Thymus (tissue), 11 donors: ENCODE data around the gene KRTAP29-1. TPM values are rescaled to one million over a fixed set of nuclear protein-coding genes. Genes with fewer than 3 reads are reported as not detected.
"Not testable (repeated sequence)": the region's sequence is repeated elsewhere in the genome, so short reads cannot be mapped to it uniquely, and the experiment has no call there.

ENCODE experiments used
- DNase-seq, 9 donors: peaks; one replicate each; pipeline ENCODE4 v3.0.0-alpha.2; 2013; ENCODE audit warnings: low spot score in 9 of 9, low read depth in 6 of 9, missing footprints in 1 of 9
- H3K27ac ChIP-seq, 2 donors: one replicate each; pipeline ENCODE4 v1.5.1; 2013; ENCODE audit warnings: control low read depth in 1 of 2, low read depth in 1 of 2, low read length in 1 of 2, mild to moderate bottlenecking in 1 of 2, moderate library complexity in 1 of 2
- H3K27me3 ChIP-seq, 2 donors: one replicate each; pipeline ENCODE4 v1.5.1; 2013; ENCODE audit warnings: low read length in 1 of 2; ENCODE audit not compliant: control insufficient read depth in 2 of 2, insufficient read depth in 1 of 2
- H3K36me3 ChIP-seq, 2 donors: one replicate each; pipeline ENCODE4 v1.5.1; 2013; ENCODE audit warnings: low read length in 1 of 2, mild to moderate bottlenecking in 1 of 2, moderate library complexity in 1 of 2; ENCODE audit not compliant: control insufficient read depth in 2 of 2, insufficient read depth in 2 of 2
- H3K4me1 ChIP-seq, 2 donors: one replicate each; pipeline ENCODE4 v1.5.1; 2013; ENCODE audit warnings: low read length in 2 of 2; ENCODE audit not compliant: control insufficient read depth in 2 of 2, insufficient read depth in 2 of 2
- H3K4me3 ChIP-seq, 2 donors: one replicate each; pipeline ENCODE4 v1.5.1; 2013; ENCODE audit warnings: low read length in 2 of 2, control low read depth in 1 of 2, mild to moderate bottlenecking in 1 of 2
- H3K9me3 ChIP-seq, 2 donors: one replicate each; pipeline ENCODE4 v1.5.1; 2013; ENCODE audit warnings: low read length in 1 of 2, mild to moderate bottlenecking in 1 of 2; ENCODE audit not compliant: control insufficient read depth in 2 of 2, insufficient read depth in 1 of 2
- WGBS: extraction: QIAGEN DNeasy Blood & Tissue Kit; methylation state at CpG from one replicate; pipeline ENCODE4 v1.1.7; 2013; 5-methylcytosine and 5-hydroxymethylcytosine counted together
- polyA plus RNA-seq: library from polyadenylated mRNA; stranded (reverse); fragments of 200-250 nt; gene quantifications from one replicate; pipeline ENCODE4 v1.2.3, GENCODE V29; 2013
- total RNA-seq: library from RNA; stranded (reverse); fragments of 120-200 nt; gene quantifications from one replicate; pipeline ENCODE4 v1.2.4, GENCODE V29; 2013
- donor health status: healthy.

Gene KRTAP29-1
- total and polyA plus RNA-seq, 2 donors, result 0.23 TPM; not detected in 1

- H3K27ac ChIP-seq, result no peak overlapping the region
- no peaks in the 10 kb centered on the region for H3K4me1 ChIP-seq
- H3K27me3 ChIP-seq, result no peaks in the 10 kb centered on the region
- 96% methylated on average over 3 of the region's 3 CpGs for WGBS
- no peaks in the 10 kb centered on the region for H3K36me3 ChIP-seq
- no peak for DNase-seq
- H3K4me3 ChIP-seq, result no peak overlapping the region
- no peaks in the 10 kb centered on the region for H3K9me3 ChIP-seq
Measured at GRCh38 chr17:41278176-41278955, 24.3 kb downstream of the KRTAP29-1 start.

DNA sequence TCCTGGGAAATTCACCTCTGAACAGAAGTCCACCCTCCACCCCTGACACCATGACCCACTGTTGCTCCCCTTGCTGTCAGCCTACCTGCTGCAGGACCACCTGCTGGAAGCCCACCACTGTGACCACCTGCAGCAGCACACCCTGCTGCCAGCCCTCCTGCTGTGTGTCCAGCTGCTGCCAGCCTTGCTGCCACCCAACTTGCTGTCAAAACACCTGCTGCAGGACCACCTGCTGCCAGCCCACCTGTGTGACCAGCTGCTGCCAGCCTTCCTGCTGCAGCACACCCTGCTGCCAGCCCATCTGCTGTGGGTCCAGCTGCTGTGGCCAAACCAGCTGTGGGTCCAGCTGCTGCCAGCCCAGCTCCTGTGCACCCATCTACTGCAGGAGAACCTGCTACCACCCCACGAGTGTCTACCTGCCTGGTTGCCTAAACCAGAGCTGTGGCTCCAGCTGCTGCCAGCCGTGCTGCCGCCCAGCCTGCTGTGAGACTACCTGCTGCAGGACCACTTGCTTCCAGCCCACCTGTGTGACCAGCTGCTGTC lies 26.9 kb downstream of the KRTAP29-1 start, which contains the start of gene KRTAP9-7:
Gene KRTAP9-7, plus strand, starts transcription at position 51 of the 543 bp plus-strand sequence. Its CDS starts 0 bp downstream, at position 51.
- H3K27ac ChIP-seq, H3K27me3 ChIP-seq, H3K36me3 ChIP-seq, H3K4me1 ChIP-seq, DNase-seq, H3K4me3 ChIP-seq, H3K9me3 ChIP-seq: not testable (repeated sequence)
- 93% methylated on average over 3 of the region's 3 CpGs for WGBS

DNA sequence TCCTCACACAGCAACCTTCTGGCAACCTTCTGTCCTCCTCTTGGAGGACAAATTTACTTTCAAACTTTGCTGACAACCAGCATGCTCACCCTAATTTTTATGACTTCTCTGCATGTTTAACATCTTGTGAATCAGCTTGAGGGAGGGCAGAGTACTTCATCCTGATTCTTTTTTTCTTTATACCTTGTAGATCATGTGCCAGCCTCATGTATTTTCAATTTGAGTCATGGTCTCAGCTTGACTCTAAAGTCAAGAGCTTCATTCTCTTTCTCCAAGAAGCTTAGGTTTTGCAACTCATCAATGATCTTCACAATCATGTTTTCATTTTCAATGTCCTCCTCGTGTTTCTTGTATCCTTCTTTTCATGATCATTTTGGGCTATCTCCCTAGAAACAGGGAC lies 30.8 kb downstream of the KRTAP29-1 start:
- Histone ChIP-seq H3K9me3 (no peaks in the 10 kb centered on the region), H3K4me1 (no peaks in the 10 kb centered on the region), H3K27ac (no peak overlapping the region), H3K27me3 (no peaks in the 10 kb centered on the region), H3K36me3 (no peaks in the 10 kb centered on the region), H3K4me3 (no peak overlapping the region)
- 78% methylated on average over 1 of the region's 1 CpG for WGBS
- DNase-seq, result no peak

DNA sequence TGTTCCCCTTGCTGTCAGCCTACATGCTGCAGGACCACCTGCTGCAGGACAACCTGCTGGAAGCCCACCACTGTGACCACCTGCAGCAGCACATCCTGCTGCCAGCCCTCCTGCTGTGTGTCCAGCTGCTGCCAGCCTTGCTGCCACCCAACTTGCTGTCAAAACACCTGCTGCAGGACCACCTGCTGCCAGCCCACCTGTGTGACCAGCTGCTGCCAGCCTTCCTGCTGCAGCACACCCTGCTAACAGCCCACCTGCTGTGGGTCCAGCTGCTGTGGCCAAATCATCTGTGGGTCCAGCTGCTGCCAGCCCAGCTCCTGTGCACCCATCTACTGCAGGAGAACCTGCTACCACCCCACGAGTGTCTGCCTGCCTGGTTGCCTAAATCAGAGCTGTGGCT lies 31.3 kb downstream of the KRTAP29-1 start:
- H3K4me3 ChIP-seq, H3K9me3 ChIP-seq, H3K27ac ChIP-seq, H3K4me1 ChIP-seq, H3K27me3 ChIP-seq, DNase-seq, H3K36me3 ChIP-seq: not testable (repeated sequence)
- 95% methylated on average over 1 of the region's 1 CpG for WGBS

DNA sequence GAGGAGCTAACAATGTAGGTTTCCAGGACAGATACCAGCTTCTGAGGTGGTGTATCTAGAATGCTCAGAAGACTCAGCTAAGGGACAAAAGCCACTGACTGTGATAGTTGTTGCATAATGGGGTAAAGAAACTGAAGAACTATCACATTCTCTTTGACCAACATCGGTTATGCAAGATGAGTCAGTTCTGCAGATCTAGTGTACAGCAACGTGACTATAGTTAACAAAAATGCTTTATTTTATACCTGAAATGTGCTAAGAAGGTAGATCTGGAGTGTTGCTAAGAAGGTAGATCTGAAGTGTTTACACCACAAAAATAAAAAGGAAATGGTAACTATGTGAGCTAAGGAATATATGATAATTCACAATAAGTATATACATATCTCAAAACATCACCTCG lies 34.9 kb downstream of the KRTAP29-1 start:
- no peak for DNase-seq
- Histone ChIP-seq H3K9me3 (no peaks in the 10 kb centered on the region), H3K27ac (no peak overlapping the region), H3K27me3 (no peaks in the 10 kb centered on the region), H3K36me3 (no peaks in the 10 kb centered on the region), H3K4me1 (no peaks in the 10 kb centered on the region), H3K4me3 (no peak overlapping the region)
- WGBS, result 93% methylated on average over 3 of the region's 3 CpGs

DNA sequence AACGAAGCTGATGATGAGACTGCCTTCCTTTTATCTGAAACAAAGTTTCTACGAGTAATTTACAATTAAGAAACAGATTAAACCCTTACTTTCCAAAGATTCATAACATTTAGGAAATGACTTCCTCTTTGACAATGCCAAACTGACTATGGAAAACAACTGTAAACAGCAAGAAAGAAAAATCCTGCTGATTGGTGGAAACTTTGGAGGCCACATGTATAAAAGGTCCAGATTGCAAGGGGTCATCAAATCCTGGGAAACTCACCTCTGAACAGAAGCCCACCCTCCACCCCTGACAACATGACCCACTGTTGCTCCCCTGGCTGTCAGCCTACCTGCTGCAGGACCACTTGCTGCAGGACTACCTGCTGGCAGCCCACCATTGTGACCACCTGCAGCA lies 37.6 kb downstream of the KRTAP29-1 start, which contains the start of gene KRTAP9-6:
Gene KRTAP9-6, plus strand, starts transcription at position 301 of the 400 bp plus-strand sequence. Its CDS starts 0 bp downstream, at position 301.
- WGBS, result 71% methylated on average over 2 of the region's 2 CpGs
- Histone ChIP-seq H3K27ac (no peak within 1 kb of the TSS), H3K4me1 (no peaks in the 10 kb centered on the region)

DNA sequence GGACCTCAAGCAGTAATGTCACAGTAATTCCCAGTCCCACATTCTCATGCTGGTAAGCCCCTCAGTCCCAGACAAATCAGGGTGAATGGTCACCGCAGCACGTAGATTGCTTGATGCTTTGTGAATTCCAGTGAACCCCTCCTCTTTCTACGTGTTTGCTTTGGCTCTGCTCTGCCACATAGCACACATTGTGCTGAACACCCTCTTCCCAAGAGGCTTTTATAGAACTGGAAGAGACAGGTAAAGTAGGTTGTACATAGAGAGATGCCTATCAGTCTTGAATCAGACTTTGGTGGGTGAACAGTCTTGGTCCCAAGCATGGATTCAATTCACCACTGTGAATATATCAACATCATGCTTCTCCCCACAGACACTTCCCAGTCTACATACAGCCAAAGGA lies 38.1 kb downstream of the KRTAP29-1 start:
- WGBS, result 94% methylated on average over 3 of the region's 3 CpGs

More for the DNA sequence above, 37.6 kb downstream of the KRTAP29-1 start, which contains the start of gene KRTAP9-6:
- Histone ChIP-seq H3K27me3 (no peaks in the 10 kb centered on the region), H3K4me3 (no peak within 1 kb of the TSS), H3K36me3 (no peaks in the 10 kb centered on the region), H3K9me3 (no peaks in the 10 kb centered on the region)
- DNase-seq, result no peak

DNA sequence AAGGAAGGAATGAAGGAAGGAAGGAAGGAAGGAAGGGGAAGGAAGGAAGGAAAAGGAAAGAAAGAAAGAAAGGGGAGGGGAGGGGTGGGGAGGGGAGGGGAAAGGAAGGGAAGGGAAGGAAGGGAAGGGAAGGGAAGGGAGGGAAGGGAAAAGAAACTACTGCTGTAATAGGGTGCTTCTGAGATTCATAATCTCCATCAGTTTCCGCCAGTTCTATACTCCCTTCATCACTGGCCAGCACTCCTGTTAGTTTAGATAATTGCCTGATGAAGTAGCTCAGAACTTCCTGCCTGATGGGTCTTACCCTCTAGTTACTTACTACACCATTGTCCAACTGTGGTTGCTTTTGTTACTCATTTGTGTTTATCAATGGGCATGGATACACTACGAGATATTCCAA lies 39.4 kb downstream of the KRTAP29-1 start:
- no peak for DNase-seq
- H3K4me1 ChIP-seq, result no peaks in the 10 kb centered on the region
- H3K27ac ChIP-seq, result no peak overlapping the region
- no peaks in the 10 kb centered on the region for H3K36me3 ChIP-seq
- no peaks in the 10 kb centered on the region for H3K27me3 ChIP-seq
- H3K4me3 ChIP-seq, result no peak overlapping the region
- 95% methylated on average over 2 of the region's 2 CpGs for whole genome bisulfite sequencing
- H3K9me3 ChIP-seq, result no peaks in the 10 kb centered on the region

More for the DNA sequence above, 38.1 kb downstream of the KRTAP29-1 start:
- Histone ChIP-seq H3K4me3 (no peak overlapping the region), H3K4me1 (no peaks in the 10 kb centered on the region), H3K27me3 (no peaks in the 10 kb centered on the region), H3K27ac (no peak overlapping the region), H3K36me3 (no peaks in the 10 kb centered on the region), H3K9me3 (no peaks in the 10 kb centered on the region)
- no peak for DNase-seq

DNA sequence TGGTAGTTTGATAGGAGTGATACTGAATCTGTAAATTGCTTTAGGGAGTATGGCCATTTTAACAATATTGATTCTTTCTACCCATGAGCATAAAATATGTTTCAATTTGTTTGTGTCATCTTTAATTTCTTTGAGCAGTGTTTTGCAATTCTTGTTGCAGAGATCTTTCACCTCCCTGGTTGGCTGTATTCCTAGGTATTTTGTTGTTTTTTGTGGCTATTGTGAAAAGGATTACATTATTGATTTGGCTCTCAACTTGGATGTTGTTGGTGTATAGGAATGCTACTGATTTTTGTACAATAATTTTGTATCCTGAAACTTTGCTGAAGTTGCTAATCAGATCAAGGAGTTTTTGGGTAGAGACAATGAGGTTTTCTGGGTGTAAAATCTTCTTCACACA lies 44.2 kb downstream of the KRTAP29-1 start:
- H3K36me3 ChIP-seq, result no peaks in the 10 kb centered on the region
- no peak for DNase-seq

More for the DNA sequence above, 44.2 kb downstream of the KRTAP29-1 start:
- no peak overlapping the region for H3K27ac ChIP-seq
- no peak overlapping the region for H3K4me3 ChIP-seq
- H3K27me3 ChIP-seq, result no peaks in the 10 kb centered on the region
- no peaks in the 10 kb centered on the region for H3K4me1 ChIP-seq
- no peaks in the 10 kb centered on the region for H3K9me3 ChIP-seq
